Activated CD8-positive, alpha-beta memory T cell treated with anti-CD3 and anti-CD28 coated beads for 36 hours (primary cell): Measurements from ENCODE around the gene GALNT17. TPM values are rescaled to one million over a fixed set of nuclear protein-coding genes. Genes with fewer than 3 reads are reported as not detected.

Experiments
- CTCF ChIA-PET: fragments of 350-600 bp; sonication (Branson Sonifier 250); formaldehyde crosslinking; loops from one replicate; lab custom pipeline; 2021; ENCODE audit warnings: antibody characterized with exemption; lab: Charles Lee
- POLR2A ChIA-PET: fragments of 350-600 bp; sonication (Branson Sonifier 250); formaldehyde crosslinking; loops from one replicate; lab custom pipeline; 2021; ENCODE audit warnings: antibody characterized with exemption; lab: Charles Lee
- total RNA-seq, 2 experiments: library from RNA; stranded (reverse); gene quantifications; one replicate each; pipeline ENCODE4 v1.2.3, GENCODE V29; 2021

GALNT17 gene
- not detected for total RNA-seq

DNA sequence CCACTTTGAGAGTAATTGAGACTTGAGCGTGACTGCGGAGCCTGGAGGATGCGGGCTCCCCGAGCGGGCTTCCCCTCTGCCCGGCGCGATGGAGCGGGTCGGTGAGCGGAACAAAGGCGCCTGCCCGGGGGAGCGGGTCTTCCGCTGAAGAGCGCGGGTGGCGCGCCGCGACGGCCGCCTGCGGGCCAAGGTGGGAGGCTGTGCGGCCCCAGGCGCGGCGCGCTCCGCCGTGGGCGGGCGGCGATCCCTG is at the start of gene GALNT17:
Gene GALNT17, plus strand, starts transcription at position 18 of the 250 bp plus-strand sequence.
- POLR2A ChIA-PET: no interaction called here
- CTCF ChIA-PET: no interaction called here

DNA sequence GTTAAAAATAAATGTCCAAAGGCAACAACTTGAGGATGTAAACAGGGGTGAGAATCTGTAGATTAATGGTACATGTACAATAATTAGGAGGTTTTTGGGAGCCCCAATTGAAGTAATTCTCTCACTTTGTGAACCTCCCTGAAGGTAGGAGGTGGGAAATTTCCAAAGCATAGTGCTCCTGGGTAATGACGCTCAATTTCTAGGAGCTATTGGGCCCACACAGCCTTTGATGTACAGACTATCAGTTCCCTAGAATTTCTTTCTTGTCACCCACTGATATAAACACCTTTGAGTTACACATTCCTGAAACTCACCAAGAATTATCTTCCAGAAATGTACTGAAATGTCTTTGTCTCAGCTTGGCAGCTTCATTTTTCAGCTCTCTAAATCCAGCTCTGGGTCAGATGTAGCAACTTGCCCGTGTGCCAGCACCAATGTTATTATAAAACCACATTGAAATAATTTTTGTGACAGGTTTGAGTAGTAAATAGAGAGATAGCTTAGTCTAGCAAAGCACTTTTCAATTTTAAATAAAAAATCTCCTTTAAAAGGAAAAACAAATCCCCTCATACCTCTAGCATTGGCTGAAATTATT is 36.6 kb upstream of the GALNT17 start:
- ChIA-PET CTCF (no interaction called here), POLR2A (no interaction called here)

DNA sequence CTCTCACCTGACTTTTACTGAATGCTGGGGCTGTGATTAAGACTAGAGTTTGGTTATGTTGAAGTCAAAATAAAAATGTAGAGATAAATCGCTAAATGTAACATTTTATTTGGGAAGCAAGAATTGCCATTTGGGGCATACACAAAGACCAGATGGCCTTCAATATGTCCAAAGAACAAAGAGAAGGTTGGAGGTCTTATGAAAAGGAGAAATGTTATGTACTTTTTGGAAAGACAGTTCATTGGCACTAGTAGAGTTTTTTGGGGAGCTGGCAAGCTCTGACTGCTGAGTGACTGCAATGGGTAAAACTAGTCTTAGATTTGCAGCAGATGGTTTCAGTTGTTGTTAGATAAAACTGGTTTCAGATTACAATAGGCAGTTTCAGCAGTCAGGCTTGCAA is 35.6 kb upstream of the GALNT17 start:
- ChIA-PET CTCF (no interaction called here), POLR2A (no interaction called here)

DNA sequence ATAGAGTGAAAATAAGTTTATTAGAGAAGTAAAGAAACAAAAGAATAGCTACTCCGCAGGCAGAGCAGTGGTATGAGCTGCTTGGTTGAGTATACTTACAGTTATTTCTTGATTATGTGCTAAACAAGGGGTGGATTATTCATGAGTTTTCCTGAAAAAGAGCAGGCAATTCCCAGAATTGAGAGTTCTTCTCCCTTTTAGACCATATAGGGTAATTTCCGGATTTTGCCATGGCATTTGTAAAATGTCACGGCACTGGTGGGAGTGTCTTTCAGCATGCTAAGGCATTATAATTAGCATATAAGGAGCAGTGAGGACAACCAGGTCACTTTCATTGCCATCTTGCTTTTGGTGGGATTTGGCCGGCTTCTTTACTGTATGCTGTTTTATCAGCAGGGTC is 25.7 kb upstream of the GALNT17 start:
- POLR2A ChIA-PET: no interaction called here
- CTCF ChIA-PET: no interaction called here

DNA sequence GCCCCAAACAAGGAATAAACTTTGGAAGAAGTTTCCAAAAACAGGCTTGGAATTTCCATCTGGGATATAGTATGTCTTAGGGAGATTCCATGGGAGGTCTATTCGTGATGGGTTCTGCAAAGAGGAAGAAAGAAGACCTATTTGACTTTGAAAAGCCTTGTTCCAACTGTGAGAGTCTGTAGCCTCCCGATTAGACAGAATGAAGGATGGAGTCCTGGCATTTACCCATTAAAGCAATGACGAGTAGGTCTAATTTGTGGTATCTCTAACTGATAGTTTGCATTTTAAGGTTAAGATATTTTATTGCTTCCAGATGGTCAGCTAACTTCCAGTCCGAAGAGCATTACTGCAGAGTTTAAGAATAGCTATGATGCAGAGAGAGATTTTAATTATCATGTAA is 19.5 kb upstream of the GALNT17 start:
- ChIA-PET CTCF (no interaction called here), POLR2A (no interaction called here)

DNA sequence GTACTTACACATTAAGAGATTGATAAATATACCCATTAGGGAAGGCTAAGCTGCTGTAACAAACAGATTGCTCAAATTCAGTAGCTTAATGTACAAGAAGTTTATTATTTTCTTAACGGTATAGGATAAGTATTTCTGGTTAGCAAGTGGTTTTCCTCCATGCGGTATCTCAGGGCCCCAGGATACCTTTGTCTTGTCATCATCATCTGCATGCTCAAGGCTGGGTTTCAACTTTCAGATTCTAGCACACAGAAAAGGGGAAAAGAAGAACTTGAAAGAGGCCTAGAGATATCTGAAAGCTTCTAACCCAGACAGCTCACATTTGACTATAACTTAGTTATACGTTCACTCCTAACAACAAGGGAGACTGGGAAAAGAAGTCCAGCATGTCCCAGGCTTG is 11.8 kb upstream of the GALNT17 start:
- CTCF ChIA-PET: no interaction called here
- POLR2A ChIA-PET: no interaction called here

DNA sequence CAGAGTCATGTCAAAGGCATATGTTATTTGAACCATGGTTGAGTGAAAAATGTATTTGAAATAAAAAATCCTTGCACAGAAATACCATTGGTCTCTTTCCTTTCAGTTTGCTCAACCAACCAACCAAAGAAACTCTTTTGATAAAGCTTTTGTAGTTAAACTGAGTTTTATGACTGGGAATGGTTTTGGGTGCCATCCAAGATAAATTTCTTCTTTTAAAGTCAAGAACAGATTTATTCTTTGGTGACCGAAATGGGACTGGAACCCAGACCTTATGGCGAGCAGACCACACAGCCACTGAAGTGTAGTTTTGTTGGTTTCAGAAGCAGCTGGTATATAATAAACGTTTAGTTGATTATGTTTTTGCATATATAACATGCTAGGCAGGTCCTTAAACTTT is 2.8 kb upstream of the GALNT17 start:
- ChIA-PET POLR2A (no interaction called here), CTCF (no interaction called here)

DNA sequence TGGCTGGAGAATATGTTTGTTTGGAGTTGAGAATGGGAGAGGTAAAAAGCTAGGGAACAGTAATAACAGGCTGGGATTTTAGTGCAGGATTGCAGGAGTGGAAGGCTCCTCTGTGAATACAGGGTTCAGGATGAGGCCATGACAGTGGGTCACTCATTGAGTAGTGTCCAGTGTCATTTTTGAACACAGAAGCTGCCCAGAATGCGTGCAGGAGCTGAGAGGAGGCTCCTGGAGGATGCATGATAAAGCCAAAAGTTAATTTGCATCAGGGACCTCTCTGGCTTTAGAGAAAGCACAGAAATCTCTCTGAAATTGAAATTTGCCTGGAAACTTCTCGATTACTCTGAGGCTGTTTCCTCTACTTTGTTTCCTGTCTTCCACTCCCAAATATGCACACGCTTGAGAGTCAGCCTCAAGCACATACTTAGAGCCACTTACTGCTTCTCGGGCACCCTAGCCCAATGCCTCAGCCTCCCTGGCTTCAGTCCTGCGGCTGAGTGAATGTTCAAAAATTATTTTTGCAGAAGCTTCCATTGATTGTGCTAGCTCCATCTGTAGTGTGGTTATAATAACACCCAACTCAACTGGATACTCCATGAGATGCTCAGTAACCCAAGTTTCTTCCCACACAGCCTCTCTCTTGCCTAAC is 1.8 kb upstream of the GALNT17 start:
- ChIA-PET POLR2A (no interaction called here), CTCF (no interaction called here)

DNA sequence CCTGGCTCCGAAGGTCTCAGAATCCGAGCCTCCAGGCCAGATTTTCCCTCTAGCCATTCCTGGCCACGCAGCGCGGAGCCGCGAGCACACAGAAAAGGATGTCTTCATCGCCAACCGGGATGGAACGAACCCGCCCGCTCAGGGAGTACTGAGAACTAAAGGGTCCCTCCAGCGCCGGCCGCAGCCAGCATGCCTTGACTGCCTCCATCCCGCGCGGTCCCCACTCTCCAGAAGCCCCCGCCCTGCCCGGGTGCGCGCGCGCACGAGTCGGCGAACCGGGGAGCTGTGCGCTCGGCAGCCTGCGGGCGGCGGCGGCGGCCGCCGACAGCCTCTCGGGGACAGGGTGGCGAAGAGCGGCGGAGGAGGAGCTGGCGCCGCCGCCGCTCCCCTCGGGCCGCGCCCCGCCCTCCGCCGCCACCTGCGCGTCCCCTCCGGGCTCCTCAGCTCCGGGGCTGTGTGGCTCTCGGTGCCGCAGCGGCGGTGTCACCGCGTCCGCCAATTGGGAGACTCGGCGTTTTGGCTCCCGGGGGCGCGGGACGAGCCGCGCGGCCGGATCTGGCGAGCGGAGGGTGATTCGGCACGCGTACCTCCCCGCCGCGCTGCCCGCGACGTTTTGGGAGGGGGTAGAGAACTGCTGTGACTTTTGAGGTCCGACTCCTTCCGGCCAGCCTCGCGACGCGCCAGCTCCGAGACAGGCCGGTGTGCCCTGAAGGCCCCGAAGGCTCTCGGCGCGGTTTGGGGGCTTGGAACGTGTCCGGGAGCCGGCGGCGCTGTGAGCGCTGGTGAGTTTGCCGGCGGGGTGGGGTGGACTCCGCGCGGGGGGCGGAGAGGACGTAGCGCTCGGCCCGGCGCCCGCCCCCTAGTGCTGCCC is 453 bp upstream of the GALNT17 start:
- CTCF ChIA-PET: no interaction called here
- POLR2A ChIA-PET: no interaction called here

DNA sequence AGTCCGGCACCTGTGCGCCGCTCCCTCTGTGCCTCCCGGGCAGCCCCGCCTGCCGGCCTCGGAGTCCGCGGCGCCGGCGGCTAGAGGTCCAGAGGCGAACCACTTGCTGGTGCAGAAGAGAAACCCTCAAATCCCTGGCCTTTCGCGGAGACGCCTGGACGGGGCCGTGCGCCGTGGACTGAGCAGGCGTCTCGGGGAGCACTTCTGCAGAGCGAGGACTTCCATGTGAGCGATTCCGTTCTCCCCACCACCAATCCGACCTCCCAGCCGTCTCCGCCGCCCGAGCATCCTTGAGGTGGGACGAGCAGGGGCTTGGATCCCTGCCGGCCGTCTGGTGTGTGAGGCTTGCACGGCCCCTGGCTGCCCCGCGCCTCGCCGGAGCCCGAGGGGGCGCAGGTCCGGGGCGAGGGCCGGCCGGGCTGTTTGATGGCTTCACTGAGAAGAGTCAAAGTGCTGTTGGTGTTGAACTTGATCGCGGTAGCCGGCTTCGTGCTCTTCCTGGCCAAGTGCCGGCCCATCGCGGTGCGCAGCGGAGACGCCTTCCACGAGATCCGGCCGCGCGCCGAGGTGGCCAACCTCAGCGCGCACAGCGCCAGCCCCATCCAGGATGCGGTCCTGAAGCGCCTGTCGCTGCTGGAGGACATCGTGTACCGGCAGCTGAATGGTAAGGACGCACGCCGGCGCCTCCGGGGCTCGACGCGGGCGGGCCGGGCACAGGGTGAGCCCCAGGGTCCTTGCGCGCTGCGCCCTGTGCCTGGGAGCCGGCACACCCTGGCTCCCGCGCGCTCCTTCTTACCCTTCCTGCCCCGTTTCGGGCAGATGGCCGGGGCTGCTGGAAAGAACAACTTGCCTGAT is 660 bp downstream of the GALNT17 start:
- POLR2A ChIA-PET: no interaction called here
- CTCF ChIA-PET: no interaction called here

DNA sequence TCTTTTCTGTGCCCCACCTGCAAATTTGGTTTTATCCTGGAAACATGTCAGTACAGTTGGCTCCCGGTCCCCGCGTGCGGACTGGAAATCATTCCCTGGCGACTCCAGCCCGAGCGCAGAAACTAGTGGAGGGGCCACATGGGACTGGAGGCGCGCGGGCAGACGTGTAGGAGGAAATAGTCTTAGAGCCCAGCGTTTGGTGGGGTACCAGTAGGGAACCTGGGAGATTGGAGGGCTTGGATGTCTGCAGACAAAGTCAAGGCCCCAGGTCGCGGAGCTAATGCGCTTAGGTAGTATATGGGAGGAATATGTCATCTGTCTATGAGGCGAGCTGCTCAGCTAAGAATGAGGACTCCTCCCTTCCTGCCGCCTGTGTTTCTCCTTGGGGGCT is 1.3 kb downstream of the GALNT17 start:
- ChIA-PET CTCF (no interaction called here), POLR2A (no interaction called here)

DNA sequence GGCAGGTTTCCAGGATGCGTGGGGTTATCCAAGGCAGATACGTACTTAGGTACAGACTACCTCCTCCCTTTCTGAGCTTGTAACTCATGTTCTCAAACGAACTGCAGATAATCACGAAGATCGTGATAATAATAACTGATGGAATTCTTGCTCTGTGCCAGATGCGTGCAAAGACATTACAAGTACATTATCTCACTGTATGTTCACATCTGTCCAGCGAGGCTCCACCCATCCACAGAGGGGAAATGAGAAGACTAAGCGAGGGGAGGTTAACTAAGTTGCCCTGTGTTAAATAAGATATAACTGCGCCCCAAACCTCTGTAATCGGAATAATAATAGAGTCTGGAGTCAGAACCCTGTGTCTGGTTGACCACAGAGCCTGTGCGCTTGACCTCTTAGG is 1.9 kb downstream of the GALNT17 start:
- CTCF ChIA-PET: no interaction called here
- POLR2A ChIA-PET: no interaction called here

DNA sequence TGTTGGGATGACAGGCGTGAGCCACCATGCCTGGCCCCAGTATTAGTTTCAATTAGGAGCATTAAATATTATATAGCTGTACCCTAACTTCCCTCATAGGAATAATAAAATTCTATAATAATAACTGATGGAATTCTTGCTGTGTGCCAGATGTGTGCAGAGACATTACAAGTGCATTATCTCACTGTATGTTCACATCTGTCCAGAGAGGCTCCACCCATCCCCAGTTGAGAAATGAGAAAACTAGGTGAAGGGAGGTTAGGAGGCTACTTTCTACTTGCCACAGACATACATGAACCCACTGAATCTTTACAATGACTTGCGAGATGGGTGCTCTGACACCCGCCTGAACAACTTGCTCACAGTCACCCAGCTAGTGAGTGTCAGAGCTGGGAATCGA is 3.2 kb downstream of the GALNT17 start:
- ChIA-PET CTCF (no interaction called here), POLR2A (no interaction called here)

DNA sequence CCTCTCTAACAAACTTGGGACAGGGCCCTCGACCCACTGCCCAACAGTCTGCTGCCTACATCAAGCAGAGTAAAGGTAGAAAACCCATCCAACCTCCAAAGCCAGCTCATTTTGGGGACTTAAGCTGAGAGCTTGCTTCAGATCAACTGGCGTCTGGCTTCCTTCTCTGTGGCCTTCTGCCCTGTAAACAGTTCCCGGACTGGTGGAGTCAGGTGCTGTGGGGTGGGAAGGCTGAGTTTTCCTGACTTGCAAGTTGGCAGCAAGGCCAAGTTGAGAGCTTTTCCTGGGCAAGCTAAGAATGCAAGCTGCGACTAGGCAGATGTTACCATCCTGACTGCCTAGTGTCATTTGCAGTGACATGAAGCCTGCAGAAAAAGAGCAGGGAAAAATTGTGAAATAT is 3.7 kb downstream of the GALNT17 start:
- CTCF ChIA-PET: no interaction called here

DNA sequence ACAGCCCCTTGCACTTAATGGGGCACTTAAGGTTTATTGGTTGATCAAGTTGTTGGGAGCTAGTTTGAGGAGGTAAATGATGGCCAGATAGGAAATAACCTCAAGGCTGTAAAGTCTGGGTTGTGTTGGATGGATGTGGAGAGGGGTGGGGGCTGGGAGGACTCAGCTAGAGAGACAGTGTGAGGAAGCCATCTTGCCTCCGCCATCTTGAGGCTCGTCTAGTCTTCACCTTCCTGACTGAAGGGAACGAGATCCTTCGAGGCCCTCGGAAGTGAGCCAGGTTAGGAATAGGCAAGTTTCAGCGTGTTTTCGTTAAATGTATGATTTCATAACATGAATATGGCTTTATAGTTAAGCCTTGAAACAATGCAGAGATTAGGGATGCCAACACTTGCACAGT is 5.5 kb downstream of the GALNT17 start:
- POLR2A ChIA-PET: no interaction called here
- CTCF ChIA-PET: no interaction called here

More for the DNA sequence above, 3.7 kb downstream of the GALNT17 start:
- POLR2A ChIA-PET: no interaction called here

DNA sequence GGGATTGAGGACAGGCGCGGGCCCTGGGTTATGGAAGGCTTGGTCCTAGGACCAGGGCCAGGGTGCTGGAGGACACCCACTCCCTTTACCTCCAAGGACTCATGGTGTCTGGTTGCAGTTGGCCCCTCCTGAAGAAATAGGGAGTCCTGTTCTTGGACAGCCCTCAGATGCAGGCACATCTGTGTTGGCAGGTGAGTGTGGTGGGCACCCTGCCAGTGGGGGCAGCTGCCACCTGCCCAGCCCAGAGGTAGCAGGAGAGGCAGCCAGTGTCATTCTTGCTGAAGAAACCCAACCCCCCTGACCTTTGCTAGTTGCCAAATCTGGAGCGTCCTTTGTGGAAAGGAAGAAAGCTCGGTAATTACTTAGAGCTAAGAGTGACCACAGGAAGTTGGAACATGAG is 8.3 kb downstream of the GALNT17 start:
- ChIA-PET POLR2A (no interaction called here), CTCF (no interaction called here)

DNA sequence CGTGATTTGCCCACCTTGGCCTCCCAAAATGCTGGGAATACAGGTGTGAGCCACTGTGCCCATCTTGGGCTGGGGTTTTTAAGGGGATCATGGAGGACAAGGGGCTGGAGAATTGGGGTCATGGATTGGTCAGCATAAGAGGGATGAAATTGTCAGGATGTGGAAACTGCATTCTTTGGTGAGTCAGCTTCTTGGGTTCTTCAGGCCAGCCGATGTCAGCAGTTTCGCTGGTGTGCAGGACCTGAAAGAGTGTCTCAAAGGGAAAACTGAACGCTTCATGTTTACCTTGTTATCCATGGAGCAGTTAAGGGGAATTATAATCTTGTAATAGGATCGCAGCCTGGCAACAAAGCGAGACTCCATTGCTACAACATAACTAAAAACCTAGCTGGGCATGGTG is 13.0 kb downstream of the GALNT17 start:
- CTCF ChIA-PET: no interaction called here

DNA sequence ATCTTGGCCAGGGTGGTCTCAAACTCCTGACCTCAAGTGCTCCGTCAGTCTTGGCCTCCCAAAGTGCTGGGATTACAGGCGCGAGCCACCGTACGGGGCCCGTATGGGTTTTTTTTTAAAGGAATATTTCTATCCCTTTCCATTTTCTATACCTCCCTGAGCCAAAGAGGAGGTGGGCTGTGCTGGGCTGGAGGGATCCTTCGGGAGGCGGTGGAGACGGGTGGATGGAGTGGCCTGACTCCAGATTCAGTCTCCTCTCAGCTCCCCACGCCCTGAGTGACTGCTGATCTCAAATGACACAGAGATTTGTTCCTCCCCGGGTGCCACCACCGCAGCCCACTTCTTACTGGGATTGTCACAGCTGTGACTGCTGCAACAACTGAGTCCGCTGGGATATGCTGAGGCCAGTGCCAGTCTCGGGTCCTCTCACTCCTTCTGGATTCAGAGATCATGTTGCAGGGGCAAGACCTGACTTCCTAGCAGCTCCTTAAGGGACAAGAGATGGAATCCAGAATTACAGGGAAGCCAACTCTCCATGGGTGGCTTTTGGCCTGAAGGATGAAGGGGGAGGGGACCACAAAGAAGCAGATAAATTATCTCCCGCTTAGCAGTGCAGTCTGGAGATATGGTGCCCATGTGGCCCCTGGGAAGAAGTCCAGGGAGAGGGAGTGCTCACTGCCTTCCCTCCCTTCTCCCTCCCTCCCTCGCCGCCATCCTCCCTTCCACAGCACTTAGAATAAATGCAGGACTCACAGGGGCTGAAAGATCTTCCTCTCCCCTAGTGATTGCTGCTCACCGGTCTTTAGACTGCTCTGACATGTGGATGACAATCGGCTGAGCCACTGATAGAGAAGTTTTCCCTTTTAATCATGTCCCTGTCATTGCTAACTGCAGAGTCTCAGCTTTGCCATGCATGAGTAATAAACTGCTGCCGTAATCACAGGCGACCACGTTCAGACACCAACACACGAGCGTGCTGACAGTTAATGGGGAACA is 14.3 kb downstream of the GALNT17 start:
- POLR2A ChIA-PET: no interaction called here
- CTCF ChIA-PET: no interaction called here

More for the DNA sequence above, 13.0 kb downstream of the GALNT17 start:
- POLR2A ChIA-PET: no interaction called here

DNA sequence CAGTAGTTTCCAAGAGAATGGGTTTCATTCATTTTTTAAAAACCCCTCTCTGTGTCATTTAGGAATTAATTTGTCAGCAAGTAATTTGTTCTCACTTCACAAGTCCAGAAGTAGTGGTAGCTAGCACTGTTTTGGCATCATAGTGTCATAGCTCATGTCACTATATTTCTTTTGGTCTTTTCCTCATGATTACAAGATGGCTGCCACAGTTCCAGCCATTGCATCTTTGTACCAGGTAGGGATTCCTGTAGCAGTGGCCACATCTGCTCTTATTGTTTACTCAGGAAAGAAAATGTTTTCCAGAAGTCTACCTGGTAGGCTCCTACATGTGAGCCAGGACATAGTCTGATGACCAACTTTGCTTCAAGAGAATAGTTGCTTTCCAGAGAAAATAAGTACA is 16.2 kb downstream of the GALNT17 start:
- POLR2A ChIA-PET: no interaction called here
- CTCF ChIA-PET: no interaction called here
